Breast epithelium (tissue), 4 donors: ENCODE measurements around the gene HMGCL. TPM values are rescaled to one million over a fixed set of nuclear protein-coding genes. Genes with fewer than 3 reads are reported as not detected.

Experiments
- DNase-seq, 2 donors: peaks; one replicate each; pipeline ENCODE4 v3.0.0-alpha.2; 2019; ENCODE audit warnings: low spot score in 2 of 2
- H3K27ac ChIP-seq, 2 donors: fragments of 200-600 bp; sonication (generic) in 1 of 2; one replicate each; pipeline ENCODE4 v1.5.1; 2016 to 2019; ENCODE audit warnings: mild to moderate bottlenecking in 1 of 2
- H3K27me3 ChIP-seq, 2 donors: fragments of 200-600 bp; sonication (generic) in 1 of 2; one replicate each; pipeline versions ENCODE4 v1.5.1 to v1.6.0; 2017 to 2019; ENCODE audit warnings: control low read depth in 1 of 2, mild to moderate bottlenecking in 1 of 2
- H3K36me3 ChIP-seq: fragments of 200-600 bp; one replicate; pipeline ENCODE4 v1.5.1; 2019
- H3K4me1 ChIP-seq, 2 donors: fragments of 200-600 bp; sonication (generic); one replicate each; pipeline ENCODE4 v1.5.1; 2016 to 2019; ENCODE audit warnings: control low read depth in 1 of 2
- H3K4me3 ChIP-seq, 3 donors: fragments of 200-600 bp; sonication (generic); 1 replicate in 2 of 3; 2 replicates in 1 of 3; pipeline ENCODE4 v1.5.1; 2016 to 2019; ENCODE audit warnings: mild to moderate bottlenecking in 3 of 3, moderate library complexity in 2 of 3
- H3K9me3 ChIP-seq, 2 donors: fragments of 200-600 bp; sonication (generic) in 1 of 2; one replicate each; pipeline ENCODE4 v1.5.1; 2016 to 2019; ENCODE audit warnings: control low read depth in 1 of 2
- CTCF ChIP-seq, 3 donors: fragments of 450-650 bp; IDR thresholded peaks; one replicate each; pipeline ENCODE4 v1.5.1; 2016 to 2017; ENCODE audit warnings: antibody characterized with exemption in 3 of 3, mild to moderate bottlenecking in 3 of 3, moderate library complexity in 3 of 3
- POLR2A ChIP-seq: fragments of 450-650 bp; IDR thresholded peaks from one replicate; pipeline ENCODE4 v1.6.1; 2016; ENCODE audit warnings: antibody characterized with exemption, mild to moderate bottlenecking, moderate library complexity
- POLR2AphosphoS5 ChIP-seq, 3 donors: sonication (generic); formaldehyde crosslinking; IDR thresholded peaks; one replicate each; pipeline ENCODE4 v1.6.1; 2017; ENCODE audit warnings: antibody characterized with exemption in 3 of 3
- intact Hi-C: fragments of 100-400 bp; cut with DNase I; formaldehyde crosslinking; loops from one replicate; pipeline ENCODE4 v1.15.1; 2023; ENCODE audit warnings: low total_unique reads
- total RNA-seq, 3 donors: library from RNA; depleted of rRNA; stranded (reverse); fragments of >200 nt; gene quantifications; one replicate each; pipeline ENCODE4 v1.1.0, GENCODE V29; 2016

Gene HMGCL
- total RNA-seq, 3 donors from 2014 or later, result 31.7 to 42.4 (median 39.0) TPM

- Histone ChIP-seq H3K27me3 (no peaks in the 10 kb centered on the region), H3K4me1 (peaks cover 3 to 12% of the 10 kb centered on the region in 2 donors), H3K9me3 (no peaks in the 10 kb centered on the region), H3K36me3 (no peaks in the 10 kb centered on the region), H3K4me3 (peak overlapping the region in 1 of 3 donors; percentile 83), H3K27ac (no peak overlapping the region)
- intact Hi-C loops, result no loop called here
- DNase-seq, result no peak
- TF ChIP-seq POLR2AphosphoS5 (IDR thresholded peaks at IDR 0.05), result no peak
- TF ChIP-seq CTCF (IDR thresholded peaks at IDR 0.05), result no peak
- no peak for TF ChIP-seq POLR2A
Observed at GRCh38 chr1:23779826-23780371, 45.3 kb downstream of the HMGCL start.

- H3K9me3 ChIP-seq, result no peaks in the 10 kb centered on the region
- H3K4me3 ChIP-seq, result peak within 1 kb of the TSS; percentile 83 to 93 (median 88)
- no peaks in the 10 kb centered on the region for H3K36me3 ChIP-seq
- DNase-seq, result peak; percentile 67 to 74
- H3K27ac ChIP-seq, result peak within 1 kb of the TSS; percentile 92 to 94
- TF ChIP-seq CTCF (IDR thresholded peaks at IDR 0.05), result no peak
- TF ChIP-seq POLR2AphosphoS5 (IDR thresholded peaks at IDR 0.05), result peak; percentile 67 to 94 (median 79)
- peak; percentile 44 for TF ChIP-seq POLR2A
- H3K4me1 ChIP-seq, result peaks cover 3 to 12% of the 10 kb centered on the region in 2 donors
- H3K27me3 ChIP-seq, result no peaks in the 10 kb centered on the region
- intact Hi-C loops, result loop anchor here (1.0 kb wide), 1 partner anchor 24 kb away; no protein-coding TSS in a partner anchor
Observed at GRCh38 chr1:23777979-23778814, 47.0 kb downstream of the HMGCL start, which contains the start of gene PITHD1. PITHD1 (plus strand) TSS chr1:23778418; CDS start chr1:23778516, 98 bp downstream.

- intact Hi-C loops, result no loop called here
- Histone ChIP-seq H3K27ac (no peak overlapping the region), H3K4me3 (no peak overlapping the region), H3K4me1 (peaks cover 3 to 12% of the 10 kb centered on the region in 2 donors), H3K27me3 (no peaks in the 10 kb centered on the region), H3K9me3 (no peaks in the 10 kb centered on the region), H3K36me3 (no peaks in the 10 kb centered on the region)
- DNase-seq, result no peak
- TF ChIP-seq POLR2AphosphoS5 (IDR thresholded peaks at IDR 0.05), result no peak
- TF ChIP-seq CTCF (IDR thresholded peaks at IDR 0.05), result no peak
- no peak for TF ChIP-seq POLR2A
Observed at GRCh38 chr1:23776217-23776616, 49.0 kb downstream of the HMGCL start.

GRCh38 chr1:23774174-23774880 is 50.9 kb downstream of the HMGCL start:
- no peak for TF ChIP-seq POLR2AphosphoS5 (IDR thresholded peaks at IDR 0.05)
- no peak overlapping the region for H3K27ac ChIP-seq
- H3K36me3 ChIP-seq, result no peaks in the 10 kb centered on the region
- intact Hi-C loops, result no loop called here
- H3K27me3 ChIP-seq, result no peaks in the 10 kb centered on the region
- no peak overlapping the region for H3K4me3 ChIP-seq
- H3K4me1 ChIP-seq, result peaks cover 2 to 5% of the 10 kb centered on the region in 2 donors
- no peaks in the 10 kb centered on the region for H3K9me3 ChIP-seq
- no peak for DNase-seq

- no peaks in the 10 kb centered on the region for H3K4me1 ChIP-seq
- H3K4me3 ChIP-seq, result no peak overlapping the region
- H3K9me3 ChIP-seq, result no peaks in the 10 kb centered on the region
- H3K36me3 ChIP-seq, result no peaks in the 10 kb centered on the region
- no peaks in the 10 kb centered on the region for H3K27me3 ChIP-seq
- intact Hi-C loops, result no loop called here
- DNase-seq, result no peak
- H3K27ac ChIP-seq, result no peak overlapping the region
- no peak for TF ChIP-seq POLR2A
- no peak for TF ChIP-seq CTCF (IDR thresholded peaks at IDR 0.05)
- TF ChIP-seq POLR2AphosphoS5 (IDR thresholded peaks at IDR 0.05), result no peak
Observed at GRCh38 chr1:23772854-23773242, 52.4 kb downstream of the HMGCL start.
